ENCODE data around the gene TEX35. TPM values are rescaled to one million over a fixed set of nuclear protein-coding genes. Genes with fewer than 3 reads are reported as not detected.

Gene TEX35
- total RNA-seq, 3 donors from 2014 or later, result not detected

DNA sequence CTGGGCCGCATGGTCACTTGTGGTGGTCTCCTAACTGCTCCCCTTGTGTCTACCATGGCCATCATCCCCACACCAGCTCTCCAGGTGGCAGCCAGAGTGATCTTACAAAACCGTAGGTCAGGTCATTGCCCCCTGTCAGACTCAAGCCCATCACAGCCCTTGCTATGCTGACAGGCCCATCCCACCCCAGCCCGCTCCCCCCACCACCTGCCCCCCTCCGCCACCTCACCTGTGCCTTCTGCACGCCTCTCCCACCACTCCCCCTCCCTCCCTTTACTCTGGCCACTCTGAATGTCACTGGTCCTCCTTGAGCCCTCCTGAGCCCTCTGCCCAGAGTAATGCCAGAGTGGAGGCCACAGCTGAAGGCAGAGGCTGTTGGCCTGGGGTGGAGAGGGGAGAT is 28.5 kb downstream of the TEX35 start:
- intact Hi-C loops (cut with DNase I, micrococcal nuclease), result loop anchor here in 1 of 2 donors (5.0 kb wide), 1 partner anchor 211 kb away; no protein-coding TSS in a partner anchor
- ATAC-seq (no peak), DNase-seq (no peak)
- H3K9me3 ChIP-seq, result no peaks in the 10 kb centered on the region
- peaks cover 28% of the 10 kb centered on the region for H3K4me1 ChIP-seq (ENCODE audit: low read depth)
- no peak for TF ChIP-seq CTCF (IDR thresholded peaks at IDR 0.05)
- H3K4me3 ChIP-seq, result no peak overlapping the region
- H3K36me3 ChIP-seq (ENCODE audit: low read depth), result no peaks in the 10 kb centered on the region

DNA sequence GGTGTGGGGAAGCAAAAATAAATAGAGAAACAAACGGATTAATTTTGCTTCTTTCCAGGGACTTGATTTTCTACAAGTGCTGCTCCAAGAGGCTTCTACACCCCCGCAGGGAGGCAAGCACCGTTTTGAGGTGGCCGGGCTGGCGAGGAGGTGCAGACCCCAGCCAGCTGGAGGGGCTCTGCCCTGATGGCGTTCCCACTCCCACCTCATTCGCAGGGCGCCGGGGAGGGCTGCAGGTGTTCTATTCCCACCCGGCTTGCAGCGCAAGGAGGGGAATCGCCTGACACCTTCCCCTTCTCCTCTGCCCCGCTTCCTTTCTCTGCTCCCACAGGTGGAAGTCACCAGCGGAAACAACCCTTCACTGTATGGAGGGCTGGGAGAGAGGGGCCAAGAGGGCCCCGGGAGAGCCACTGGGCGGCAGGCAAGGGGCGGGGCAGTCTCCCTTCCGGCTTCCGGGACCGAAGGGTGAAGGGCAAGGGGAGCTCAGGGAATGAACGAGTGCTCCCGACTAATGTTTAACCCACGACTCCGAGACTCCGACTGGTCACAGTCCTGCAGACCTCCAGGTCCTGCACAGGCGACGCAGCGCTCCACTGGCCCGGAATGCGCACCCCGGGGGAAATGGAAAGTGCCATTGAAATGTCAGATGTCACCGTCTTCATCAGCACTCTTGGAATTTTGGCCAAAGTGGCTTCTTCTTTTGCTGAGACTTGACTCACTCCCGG is 29.1 kb downstream of the TEX35 start:
- H3K4me1 ChIP-seq (ENCODE audit: low read depth), result peaks cover 23% of the 10 kb centered on the region
- no peaks in the 10 kb centered on the region for H3K9me3 ChIP-seq
- DNase-seq (peak; percentile 83 to 88 (median 85)), ATAC-seq (peak; percentile 74)
- intact Hi-C loops (cut with DNase I, micrococcal nuclease), result loop anchor here (2.0 to 5.0 kb wide), 2 partner anchors 210 to 211 kb away; no protein-coding TSS in a partner anchor
- no peaks in the 10 kb centered on the region for H3K36me3 ChIP-seq (ENCODE audit: low read depth)
- no peak for TF ChIP-seq CTCF (IDR thresholded peaks at IDR 0.05)
- peak overlapping the region; percentile 56 for H3K4me3 ChIP-seq

GRCh38 chr1:178542554-178543289 is 29.8 kb downstream of the TEX35 start:
- H3K36me3 ChIP-seq (ENCODE audit: low read depth), result no peaks in the 10 kb centered on the region
- TF ChIP-seq CTCF (IDR thresholded peaks at IDR 0.05), result peak; percentile 99
- intact Hi-C loops (cut with DNase I, micrococcal nuclease), result loop anchor here (2.0 to 5.0 kb wide), 2 partner anchors 210 kb away; no protein-coding TSS in a partner anchor
- H3K4me3 ChIP-seq, result peak overlapping the region; percentile 56
- no peaks in the 10 kb centered on the region for H3K9me3 ChIP-seq
- ATAC-seq (peak; percentile 91), DNase-seq (peak; percentile 90 to 97 (median 95))
- H3K4me1 ChIP-seq (ENCODE audit: low read depth), result peaks cover 15% of the 10 kb centered on the region

DNA sequence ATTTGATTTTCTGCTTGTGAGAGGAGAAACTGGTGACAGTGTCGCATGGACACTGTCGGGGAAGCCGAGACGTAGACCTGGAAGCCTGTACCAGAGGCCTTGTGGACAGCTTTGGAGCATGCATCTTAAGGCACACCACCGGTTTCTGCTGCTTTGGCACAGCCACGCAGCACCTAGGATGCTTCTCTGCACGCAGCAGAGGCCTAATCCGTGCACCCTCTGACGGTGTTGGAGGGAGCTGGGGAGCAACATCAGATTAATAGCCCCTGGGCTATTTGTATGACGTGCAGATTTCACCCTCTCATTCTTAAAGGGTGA is 30.3 kb downstream of the TEX35 start:
- TF ChIP-seq CTCF (IDR thresholded peaks at IDR 0.05), result no peak
- no peak for DNase-seq
- Histone ChIP-seq H3K36me3 (ENCODE audit: low read depth) (no peaks in the 10 kb centered on the region), H3K4me1 (ENCODE audit: low read depth) (peaks cover 12% of the 10 kb centered on the region), H3K4me3 (peak overlapping the region; percentile 56), H3K9me3 (no peaks in the 10 kb centered on the region)
- ATAC-seq, result peak; percentile 27
- intact Hi-C loops (cut with DNase I, micrococcal nuclease), result loop anchor here (2.0 to 5.0 kb wide), 2 partner anchors 209 to 210 kb away; no protein-coding TSS in a partner anchor

DNA sequence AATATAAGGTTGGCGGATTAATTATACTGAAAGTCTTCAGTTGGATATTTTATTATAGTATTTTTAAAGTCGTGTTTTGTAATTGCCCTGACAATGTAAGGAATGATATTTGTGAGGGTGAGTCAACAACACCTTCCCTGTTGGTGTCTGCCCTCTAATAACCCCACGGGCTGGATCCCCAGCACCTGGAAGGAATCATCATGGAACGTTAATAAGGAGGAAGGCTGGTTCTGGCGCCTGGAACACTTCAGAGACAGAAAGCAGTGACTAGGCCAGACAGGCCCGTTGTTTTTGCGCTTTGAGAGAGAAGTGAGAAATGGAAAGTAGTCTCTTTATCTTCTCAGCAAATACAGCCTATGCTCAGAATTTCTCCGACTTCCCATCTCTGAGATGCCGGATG is 31.6 kb downstream of the TEX35 start:
- peaks cover 8% of the 10 kb centered on the region for H3K4me1 ChIP-seq (ENCODE audit: low read depth)
- no peak for TF ChIP-seq CTCF (IDR thresholded peaks at IDR 0.05)
- intact Hi-C loops (cut with DNase I, micrococcal nuclease), result loop anchor here in 1 of 2 donors (5.0 kb wide), 1 partner anchor 208 kb away; no protein-coding TSS in a partner anchor
- H3K36me3 ChIP-seq (ENCODE audit: low read depth), result no peaks in the 10 kb centered on the region
- no peaks in the 10 kb centered on the region for H3K9me3 ChIP-seq
- no peak for ATAC-seq
- no peak for DNase-seq
- H3K4me3 ChIP-seq, result no peak overlapping the region

Measured in mucosa of descending colon (tissue), 3 donors.